Retinal pigment epithelial cell (primary cell): Measurements from ENCODE around the gene ZNF784.

ENCODE experiments used
- DNase-seq: peaks from one replicate; pipeline ENCODE4 v3.0.0-alpha.2; 2010; ENCODE audit warnings: low read depth
- H3K4me3 ChIP-seq: 2 replicates; pipeline ENCODE4 v1.5.1; 2011; ENCODE audit warnings: mild to moderate bottlenecking, low read length, control low read depth, moderate library complexity
- TF ChIP-seq, protein P1 (sequence below): conservative IDR thresholded peaks from 2 replicates; pipeline ENCODE4 v1.5.1; 2011; ENCODE audit warnings: low read depth, low read length, control low read depth, inconsistent platforms

The ZNF784 gene

DNA sequence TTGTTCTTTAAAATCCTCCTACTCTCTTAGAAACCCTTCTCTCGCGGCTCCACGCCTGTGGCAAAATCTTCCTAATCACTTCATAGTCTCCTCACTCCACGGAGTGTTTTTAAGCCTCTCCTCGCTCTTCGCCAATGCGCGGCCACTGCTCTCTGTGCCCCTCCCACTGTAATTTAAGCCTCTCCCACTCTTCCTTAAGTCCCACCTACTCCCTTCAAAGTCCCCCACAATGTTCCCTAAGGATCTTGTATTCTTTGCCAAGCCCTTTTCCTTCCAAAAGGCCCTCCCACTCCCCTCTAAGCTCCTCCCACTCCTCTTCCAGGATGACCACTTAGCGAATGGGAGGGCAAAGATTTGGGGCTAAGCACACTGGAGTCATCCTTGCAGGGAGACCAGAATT lies 26.3 kb downstream of the ZNF784 start:
- TF ChIP-seq, protein P1, sequence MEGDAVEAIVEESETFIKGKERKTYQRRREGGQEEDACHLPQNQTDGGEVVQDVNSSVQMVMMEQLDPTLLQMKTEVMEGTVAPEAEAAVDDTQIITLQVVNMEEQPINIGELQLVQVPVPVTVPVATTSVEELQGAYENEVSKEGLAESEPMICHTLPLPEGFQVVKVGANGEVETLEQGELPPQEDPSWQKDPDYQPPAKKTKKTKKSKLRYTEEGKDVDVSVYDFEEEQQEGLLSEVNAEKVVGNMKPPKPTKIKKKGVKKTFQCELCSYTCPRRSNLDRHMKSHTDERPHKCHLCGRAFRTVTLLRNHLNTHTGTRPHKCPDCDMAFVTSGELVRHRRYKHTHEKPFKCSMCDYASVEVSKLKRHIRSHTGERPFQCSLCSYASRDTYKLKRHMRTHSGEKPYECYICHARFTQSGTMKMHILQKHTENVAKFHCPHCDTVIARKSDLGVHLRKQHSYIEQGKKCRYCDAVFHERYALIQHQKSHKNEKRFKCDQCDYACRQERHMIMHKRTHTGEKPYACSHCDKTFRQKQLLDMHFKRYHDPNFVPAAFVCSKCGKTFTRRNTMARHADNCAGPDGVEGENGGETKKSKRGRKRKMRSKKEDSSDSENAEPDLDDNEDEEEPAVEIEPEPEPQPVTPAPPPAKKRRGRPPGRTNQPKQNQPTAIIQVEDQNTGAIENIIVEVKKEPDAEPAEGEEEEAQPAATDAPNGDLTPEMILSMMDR: no peak
- no peak overlapping the region for H3K4me3 ChIP-seq
- DNase-seq: no peak

DNA sequence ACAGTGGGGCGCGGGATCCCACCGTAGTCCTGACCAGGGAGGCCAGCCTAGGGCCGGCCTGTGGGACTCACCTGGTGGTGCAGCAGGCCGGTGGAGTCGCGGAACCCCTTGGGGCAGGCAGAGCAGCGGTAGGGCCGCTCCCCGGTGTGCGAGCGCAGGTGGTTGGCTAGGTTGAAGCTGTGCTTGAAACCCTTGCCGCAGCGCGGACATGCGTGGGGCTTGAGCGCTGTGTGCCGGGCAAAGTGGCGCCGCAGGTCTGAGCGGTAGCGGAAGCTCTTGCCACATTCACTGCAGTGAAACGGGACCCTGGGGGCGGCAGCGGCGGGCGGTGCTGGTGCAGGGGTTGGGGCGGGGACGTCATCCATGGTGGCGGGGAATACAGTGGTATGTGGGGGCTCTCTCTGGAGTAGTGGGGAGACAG lies 26.9 kb downstream of the ZNF784 start:
- TF ChIP-seq, protein P1: no peak
- DNase-seq: no peak
- H3K4me3 ChIP-seq: no peak overlapping the region

DNA sequence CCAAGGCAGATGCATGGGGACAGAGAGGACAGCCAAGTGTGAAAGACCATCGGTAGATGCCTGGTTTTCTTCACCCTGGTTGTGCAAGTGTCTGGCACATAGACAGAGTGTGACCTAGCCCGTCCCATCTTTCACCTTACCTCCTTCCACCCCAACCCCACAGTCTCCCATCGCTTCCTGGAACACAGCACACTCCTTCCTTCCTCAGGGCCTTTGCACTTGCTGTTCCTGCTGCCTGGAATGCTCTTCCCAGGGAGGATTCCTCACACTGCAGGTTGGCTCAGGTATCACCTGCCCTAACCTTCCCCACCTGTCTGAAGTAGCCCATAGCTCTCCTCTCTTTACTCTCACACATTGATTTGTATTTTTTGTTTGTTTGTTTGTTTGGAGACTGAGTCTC lies 28.1 kb downstream of the ZNF784 start:
- TF ChIP-seq, protein P1: no peak
- no peak for DNase-seq

DNA sequence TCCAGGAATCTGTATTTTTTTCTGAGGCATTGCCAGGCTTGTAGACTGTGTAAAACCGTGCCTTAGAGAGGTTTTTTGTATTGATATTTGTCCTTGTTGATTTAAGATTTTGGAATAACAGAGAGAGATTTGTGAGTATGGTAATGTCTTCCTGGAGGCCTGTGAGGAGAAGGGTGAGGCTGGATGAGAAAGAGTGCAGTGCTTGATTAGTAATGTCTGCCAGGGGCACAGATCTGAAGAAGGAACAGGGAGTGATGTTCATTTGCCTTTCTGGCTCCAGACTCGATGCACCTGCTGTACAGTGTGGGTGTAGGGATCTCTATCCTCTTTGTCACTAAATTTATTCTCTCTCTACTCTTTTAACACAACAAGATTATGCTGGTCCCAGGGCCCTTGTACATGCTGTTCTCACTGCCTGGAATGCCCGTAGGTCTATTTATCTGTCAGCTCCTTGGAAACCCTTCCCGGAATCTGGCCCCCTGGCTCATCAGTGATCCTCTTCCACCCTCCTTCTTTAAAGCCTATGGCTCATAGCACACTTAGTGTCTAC lies 29.3 kb downstream of the ZNF784 start:
- no peak for DNase-seq
- no peak overlapping the region for H3K4me3 ChIP-seq

More for the DNA sequence above, 28.1 kb downstream of the ZNF784 start:
- no peak overlapping the region for H3K4me3 ChIP-seq

DNA sequence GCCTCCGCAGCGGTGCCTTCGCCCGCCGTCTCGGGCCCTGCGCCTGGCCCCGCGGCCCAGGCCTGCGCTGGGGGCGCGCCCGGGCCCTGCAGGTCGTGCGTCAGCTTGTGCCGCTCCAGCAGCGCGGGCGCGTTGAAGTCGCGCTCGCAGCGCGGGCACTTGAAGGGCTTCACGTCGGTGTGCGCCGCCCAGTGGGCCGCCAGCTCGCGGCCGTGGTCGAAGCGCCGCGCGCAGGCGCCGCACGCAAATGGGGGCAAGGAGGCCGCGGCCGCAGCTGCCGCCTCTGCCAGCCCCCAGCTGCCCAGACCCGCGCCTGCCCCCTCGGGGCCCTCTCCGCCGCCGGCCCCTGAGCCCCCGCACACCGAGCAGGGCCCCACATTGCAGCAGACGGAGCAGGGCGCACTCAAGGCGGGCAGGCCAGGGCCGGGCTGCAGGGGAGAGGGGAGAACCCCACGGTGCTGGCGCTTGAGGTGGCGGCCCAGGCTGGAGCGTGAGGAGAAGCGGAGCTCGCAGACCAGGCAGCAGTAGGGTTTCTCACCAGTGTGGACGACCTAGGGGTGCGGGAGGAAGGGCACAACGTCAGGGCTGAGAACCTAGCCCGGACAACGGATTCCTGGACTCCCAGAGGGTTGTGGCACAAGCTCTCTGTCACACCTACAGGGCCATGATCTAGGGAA lies 31.1 kb downstream of the ZNF784 start:
- no peak overlapping the region for H3K4me3 ChIP-seq
- TF ChIP-seq, protein P1: no peak
- DNase-seq: no peak

More for the DNA sequence above, 29.3 kb downstream of the ZNF784 start:
- TF ChIP-seq, protein P1: no peak

DNA sequence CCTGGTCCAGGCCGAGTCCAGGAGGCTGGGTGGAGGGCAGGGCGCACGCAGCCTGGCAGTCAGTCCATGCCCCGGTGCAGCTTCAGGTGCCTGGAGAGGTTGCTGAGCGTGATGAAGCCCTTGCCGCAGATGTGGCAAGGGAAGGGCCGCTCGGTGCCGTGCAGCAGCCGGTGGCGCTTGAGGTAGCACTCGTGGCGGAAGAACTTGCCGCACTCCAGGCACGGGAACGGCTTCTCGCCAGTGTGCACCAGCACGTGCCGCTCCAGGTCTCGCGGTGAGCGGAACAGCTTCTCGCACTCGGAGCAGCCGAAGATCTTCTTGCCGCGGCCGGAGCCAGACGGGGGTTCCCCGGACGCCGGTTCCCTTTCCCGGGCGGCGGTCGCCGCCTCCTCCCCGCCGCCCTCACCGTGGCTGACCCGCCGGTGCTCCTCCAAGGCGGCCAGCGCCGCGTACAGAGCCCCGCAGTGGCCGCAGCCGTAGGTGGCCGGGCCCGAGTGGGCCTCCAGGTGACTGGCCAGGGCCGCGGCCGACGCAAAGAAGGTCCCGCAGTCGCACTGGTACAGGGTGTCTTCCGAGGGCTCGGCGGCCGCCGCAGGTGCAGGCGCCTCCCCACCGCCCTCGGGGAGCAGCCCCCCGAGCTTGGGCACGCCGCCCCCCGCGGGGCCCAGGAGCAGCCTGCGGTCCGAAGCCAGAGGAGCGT lies 31.8 kb downstream of the ZNF784 start:
- TF ChIP-seq, protein P1: no peak
- H3K4me3 ChIP-seq: no peak overlapping the region
- DNase-seq: no peak

DNA sequence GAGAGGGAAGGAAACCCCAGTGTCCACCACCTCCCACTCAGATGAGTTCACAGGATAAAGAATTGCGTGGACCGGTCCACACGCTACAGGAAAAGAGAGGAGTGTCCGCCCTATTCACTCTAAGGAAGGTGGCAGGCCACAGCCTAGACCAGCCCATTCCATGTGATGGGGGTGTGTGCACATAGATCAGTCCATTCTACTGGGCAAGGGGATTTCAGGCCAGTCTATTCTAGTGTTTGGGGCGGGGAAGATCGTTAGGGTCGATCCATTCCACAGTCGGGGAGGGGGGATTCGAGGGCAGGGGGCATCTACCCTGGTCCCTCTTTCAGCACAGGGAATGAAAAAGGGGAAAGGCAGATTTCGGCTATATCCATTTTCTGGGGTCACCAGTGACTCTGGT lies 32.8 kb downstream of the ZNF784 start:
- TF ChIP-seq, protein P1: no peak
- no peak for DNase-seq
- no peak overlapping the region for H3K4me3 ChIP-seq
